Parathyroid adenoma (tissue), 2 donors: ENCODE results near the gene CCDC50.

Source experiments
- H2AFZ ChIP-seq: fragments of 300-600 bp; sonication (generic); one replicate; pipeline ENCODE4 v1.7.0; 2017; ENCODE audit warnings: antibody characterized with exemption, mild to moderate bottlenecking
- H3K27ac ChIP-seq: fragments of 300-600 bp; sonication (generic); one replicate; pipeline ENCODE4 v1.7.0; 2017
- H3K27me3 ChIP-seq: fragments of 300-600 bp; sonication (generic); one replicate; pipeline ENCODE4 v1.7.0; 2017; ENCODE audit warnings: low read length; ENCODE audit not compliant: control insufficient read depth, insufficient read depth
- H3K36me3 ChIP-seq: fragments of 300-600 bp; sonication (generic); one replicate; pipeline ENCODE4 v1.7.0; 2017; ENCODE audit warnings: low read length; ENCODE audit not compliant: control insufficient read depth, insufficient read depth
- H3K4me1 ChIP-seq: fragments of 300-600 bp; sonication (generic); one replicate; pipeline ENCODE4 v1.7.0; 2017; ENCODE audit warnings: control low read depth
- H3K4me2 ChIP-seq: fragments of 300-600 bp; sonication (generic); one replicate; pipeline ENCODE4 v1.7.0; 2017; ENCODE audit warnings: low read length
- H3K4me3 ChIP-seq: fragments of 300-600 bp; sonication (generic); one replicate; pipeline ENCODE4 v1.7.0; 2017; ENCODE audit warnings: low read depth, low read length
- H3K79me2 ChIP-seq: fragments of 300-600 bp; sonication (generic); one replicate; pipeline ENCODE4 v1.7.0; 2017; ENCODE audit warnings: control low read depth
- H3K9ac ChIP-seq: fragments of 300-600 bp; sonication (generic); one replicate; pipeline ENCODE4 v1.7.0; 2017; ENCODE audit warnings: mild to moderate bottlenecking
- H3K9me3 ChIP-seq: fragments of 300-600 bp; sonication (generic); one replicate; pipeline ENCODE4 v1.7.0; 2017; ENCODE audit warnings: low read length; ENCODE audit not compliant: control insufficient read depth
- CTCF ChIP-seq: fragments of 300-600 bp; sonication (generic); IDR thresholded peaks from one replicate; pipeline ENCODE4 v1.7.0; 2017; ENCODE audit warnings: antibody characterized with exemption, mild to moderate bottlenecking
- donor health status: primary hyperparathyroidism.

CCDC50 gene

GRCh38 chr3:191387441-191388077 is 58.4 kb downstream of the CCDC50 start:
- H3K4me2 ChIP-seq, result no peak overlapping the region
- no peak overlapping the region for H3K4me3 ChIP-seq
- no peaks in the 10 kb centered on the region for H3K9me3 ChIP-seq
- no peak overlapping the region for H2AFZ ChIP-seq
- no peaks in the 10 kb centered on the region for H3K79me2 ChIP-seq
- no peak overlapping the region for H3K9ac ChIP-seq
- H3K27ac ChIP-seq, result no peak overlapping the region
- no peaks in the 10 kb centered on the region for H3K4me1 ChIP-seq
- H3K36me3 ChIP-seq, result no peaks in the 10 kb centered on the region
- no peaks in the 10 kb centered on the region for H3K27me3 ChIP-seq
- no peak for TF ChIP-seq CTCF

GRCh38 chr3:191388823-191389222 is 59.6 kb downstream of the CCDC50 start:
- no peak for TF ChIP-seq CTCF
- Histone ChIP-seq H3K27me3 (no peaks in the 10 kb centered on the region), H3K79me2 (no peaks in the 10 kb centered on the region), H3K4me3 (no peak overlapping the region), H3K9ac (no peak overlapping the region), H3K27ac (no peak overlapping the region), H3K36me3 (no peaks in the 10 kb centered on the region), H3K4me1 (no peaks in the 10 kb centered on the region), H3K9me3 (no peaks in the 10 kb centered on the region), H3K4me2 (no peak overlapping the region), H2AFZ (no peak overlapping the region)

GRCh38 chr3:191390580-191390979 is 61.4 kb downstream of the CCDC50 start:
- Histone ChIP-seq H3K4me1 (no peaks in the 10 kb centered on the region), H3K27me3 (no peaks in the 10 kb centered on the region), H3K4me3 (no peak overlapping the region), H3K27ac (no peak overlapping the region), H2AFZ (no peak overlapping the region), H3K9me3 (no peaks in the 10 kb centered on the region), H3K4me2 (no peak overlapping the region), H3K36me3 (no peaks in the 10 kb centered on the region), H3K79me2 (no peaks in the 10 kb centered on the region), H3K9ac (no peak overlapping the region)
- no peak for TF ChIP-seq CTCF

- H3K79me2 ChIP-seq, result no peaks in the 10 kb centered on the region
- TF ChIP-seq CTCF, result no peak
- H2AFZ ChIP-seq, result no peak overlapping the region
- no peak overlapping the region for H3K4me2 ChIP-seq
- H3K9ac ChIP-seq, result no peak overlapping the region
- H3K4me3 ChIP-seq, result no peak overlapping the region
- H3K4me1 ChIP-seq, result no peaks in the 10 kb centered on the region
- H3K9me3 ChIP-seq, result no peaks in the 10 kb centered on the region
- H3K27ac ChIP-seq, result no peak overlapping the region
- no peaks in the 10 kb centered on the region for H3K36me3 ChIP-seq
- no peaks in the 10 kb centered on the region for H3K27me3 ChIP-seq
Measured at GRCh38 chr3:191391861-191392808, 62.9 kb downstream of the CCDC50 start.
